HEK293 (cell line): Measurements from ENCODE around the gene CIC.

Experiments
- GLI2 ChIP-seq: fragments of 450-650 bp; formaldehyde crosslinking; IDR thresholded peaks from 2 replicates; pipeline ENCODE4; 2017; ENCODE audit warnings: missing biosample characterization, missing genetic modification characterization, low read depth, borderline replicate concordance
- GLIS2 ChIP-seq: fragments of 450-650 bp; formaldehyde crosslinking; IDR thresholded peaks from 2 replicates; pipeline ENCODE4 v1.5.1; 2016; ENCODE audit warnings: missing biosample characterization, missing genetic modification characterization
- WT1 ChIP-seq: fragments of 450-650 bp; formaldehyde crosslinking; IDR thresholded peaks from 2 replicates; pipeline ENCODE4 v1.5.1; 2016; ENCODE audit warnings: missing biosample characterization, missing genetic modification characterization
- ZBTB11 ChIP-seq: fragments of 450-650 bp; formaldehyde crosslinking; conservative IDR thresholded peaks from 2 replicates; pipeline ENCODE4 v1.5.1; 2016; ENCODE audit warnings: low read depth, missing biosample characterization, missing genetic modification characterization
- ZBTB21 ChIP-seq: fragments of 450-650 bp; formaldehyde crosslinking; IDR thresholded peaks from 2 replicates; pipeline ENCODE4 v1.5.1; 2017; ENCODE audit warnings: missing biosample characterization, missing genetic modification characterization
- ZBTB44 ChIP-seq: fragments of 450-650 bp; IDR thresholded peaks from 2 replicates; pipeline ENCODE4 v1.5.1; 2018; ENCODE audit warnings: missing biosample characterization, mild to moderate bottlenecking, missing genetic modification characterization
- ZBTB7A ChIP-seq: fragments of 450-650 bp; formaldehyde crosslinking; IDR thresholded peaks from 2 replicates; pipeline ENCODE4 v1.5.1; 2016; ENCODE audit warnings: low read depth, missing biosample characterization, missing genetic modification characterization
- ZNF138 ChIP-seq: fragments of 450-650 bp; formaldehyde crosslinking; IDR thresholded peaks from 2 replicates; pipeline ENCODE4 v1.5.1; 2016; ENCODE audit warnings: missing biosample characterization, missing genetic modification characterization, borderline replicate concordance
- ZNF24 ChIP-seq: fragments of 450-650 bp; formaldehyde crosslinking; IDR thresholded peaks from 2 replicates; pipeline ENCODE4 v1.5.1; 2016; ENCODE audit warnings: missing biosample characterization, missing genetic modification characterization
- ZNF266 ChIP-seq: fragments of 450-650 bp; formaldehyde crosslinking; IDR thresholded peaks from 2 replicates; pipeline ENCODE4 v1.5.1; 2016; ENCODE audit warnings: missing biosample characterization, missing genetic modification characterization, low read depth
- ZNF335 ChIP-seq: fragments of 450-650 bp; formaldehyde crosslinking; conservative IDR thresholded peaks from 2 replicates; pipeline ENCODE4 v1.5.1; 2016; ENCODE audit warnings: missing biosample characterization, missing genetic modification characterization
- ZNF354C ChIP-seq: fragments of 450-650 bp; formaldehyde crosslinking; IDR thresholded peaks from 2 replicates; pipeline ENCODE4 v1.5.1; 2016; ENCODE audit warnings: missing biosample characterization, missing genetic modification characterization, low read depth, borderline replicate concordance
- ZNF394 ChIP-seq: fragments of 450-650 bp; formaldehyde crosslinking; IDR thresholded peaks from 2 replicates; pipeline ENCODE4 v1.5.1; 2016; ENCODE audit warnings: missing biosample characterization, missing genetic modification characterization, mild to moderate bottlenecking, moderate library complexity, borderline replicate concordance
- ZNF423 ChIP-seq: fragments of 450-650 bp; formaldehyde crosslinking; IDR thresholded peaks from 2 replicates; pipeline ENCODE4 v1.5.1; 2016; ENCODE audit warnings: missing biosample characterization, missing genetic modification characterization
- ZNF518A ChIP-seq: fragments of 450-650 bp; formaldehyde crosslinking; conservative IDR thresholded peaks from 2 replicates; pipeline ENCODE4 v1.5.1; 2016; ENCODE audit warnings: low read depth, missing biosample characterization, missing genetic modification characterization
- ZNF521 ChIP-seq: fragments of 450-650 bp; formaldehyde crosslinking; IDR thresholded peaks from 2 replicates; pipeline ENCODE4 v1.5.1; 2017; ENCODE audit warnings: missing biosample characterization, mild to moderate bottlenecking, missing genetic modification characterization
- ZNF664 ChIP-seq: fragments of 450-650 bp; formaldehyde crosslinking; IDR thresholded peaks from 2 replicates; pipeline ENCODE4 v1.5.1; 2016; ENCODE audit warnings: missing biosample characterization, missing genetic modification characterization
- ZNF692 ChIP-seq: fragments of 450-650 bp; formaldehyde crosslinking; IDR thresholded peaks from 2 replicates; pipeline ENCODE4 v1.5.1; 2016; ENCODE audit warnings: missing biosample characterization, missing genetic modification characterization
- ZNF830 ChIP-seq: fragments of 450-650 bp; IDR thresholded peaks from 2 replicates; pipeline ENCODE4 v1.5.0; 2018; ENCODE audit warnings: missing biosample characterization, missing genetic modification characterization, low read depth, mild to moderate bottlenecking, moderate library complexity
- ZNF843 ChIP-seq: fragments of 450-650 bp; formaldehyde crosslinking; IDR thresholded peaks from 2 replicates; pipeline ENCODE4 v1.5.1; 2016; ENCODE audit warnings: missing biosample characterization, missing genetic modification characterization
- ZSCAN16 ChIP-seq: fragments of 450-650 bp; formaldehyde crosslinking; IDR thresholded peaks from 2 replicates; pipeline ENCODE4 v1.5.1; 2016; ENCODE audit warnings: missing biosample characterization, missing genetic modification characterization
- ZSCAN30 ChIP-seq: fragments of 450-650 bp; IDR thresholded peaks from 2 replicates; pipeline ENCODE4 v1.5.1; 2018; ENCODE audit warnings: missing biosample characterization, mild to moderate bottlenecking, missing genetic modification characterization, moderate library complexity
- TF ChIP-seq, protein P1 (sequence below): fragments of 450-650 bp; formaldehyde crosslinking; IDR thresholded peaks from 2 replicates; pipeline ENCODE4 v1.5.1; 2016; ENCODE audit warnings: missing biosample characterization, missing genetic modification characterization, borderline replicate concordance

The CIC gene

DNA sequence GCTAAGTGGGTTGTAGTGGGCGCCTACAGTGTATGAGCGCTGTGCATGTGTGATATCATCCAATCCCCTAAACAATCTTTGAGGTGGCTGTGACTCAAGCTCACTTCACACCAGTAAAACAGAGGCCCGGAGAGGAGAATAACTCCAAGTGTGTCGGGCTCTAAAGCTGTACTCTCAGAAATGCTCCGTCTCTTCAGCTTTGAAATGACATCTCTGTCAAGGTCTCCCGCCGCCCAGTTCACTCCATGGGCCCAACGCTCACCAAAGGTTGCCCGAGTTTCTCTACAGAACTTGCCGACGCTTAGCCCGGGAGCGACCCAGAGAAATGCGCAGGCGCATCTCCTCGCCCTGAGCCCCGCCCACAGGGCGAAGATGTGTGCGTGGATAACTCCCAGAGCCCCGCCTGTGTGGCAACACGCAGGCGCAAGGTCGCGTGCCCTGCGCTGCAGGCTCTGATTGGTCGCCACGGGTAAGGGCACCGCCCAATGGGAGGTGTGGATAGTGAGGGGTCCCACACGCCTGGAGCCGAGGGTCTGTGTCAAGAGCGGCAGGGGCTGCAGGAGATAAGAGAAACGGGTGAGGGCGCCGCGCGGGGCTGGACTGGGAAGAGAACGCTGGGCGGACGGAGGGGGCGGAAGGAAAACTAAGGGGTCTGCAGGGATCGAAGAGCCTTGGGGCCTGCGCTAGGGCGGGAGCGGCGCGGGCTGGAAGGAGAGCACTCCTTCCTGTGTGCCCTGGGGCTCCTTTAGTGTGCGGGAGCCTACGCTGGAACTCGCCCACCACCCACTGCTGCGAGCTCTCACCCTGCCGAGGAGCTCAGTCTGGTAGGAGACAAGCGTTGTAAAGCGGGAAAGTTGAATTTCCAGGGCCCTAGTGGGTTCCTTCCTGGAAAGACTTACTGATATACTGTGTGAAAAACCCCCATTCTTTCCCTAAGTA lies 49.0 kb upstream of the CIC start, which contains the start of gene ZNF526 (continued):
- no peak for TF ChIP-seq GLI2 (tag by site-specific recombination)
- no peak for TF ChIP-seq ZNF830
- peak; percentile 64; the same call in 1 of the 2 replicates for TF ChIP-seq ZBTB21
- no peak for TF ChIP-seq ZNF521 (tag by site-specific recombination)
- TF ChIP-seq ZNF24 (tag by site-specific recombination): no peak
- TF ChIP-seq ZSCAN16 (tag by site-specific recombination): no peak
- peak; percentile 56; the same call in 1 of the 2 replicates for TF ChIP-seq ZNF843 (tag by site-specific recombination)
- TF ChIP-seq ZSCAN30 (tag by site-specific recombination): peak; percentile 54
- TF ChIP-seq, protein P1, sequence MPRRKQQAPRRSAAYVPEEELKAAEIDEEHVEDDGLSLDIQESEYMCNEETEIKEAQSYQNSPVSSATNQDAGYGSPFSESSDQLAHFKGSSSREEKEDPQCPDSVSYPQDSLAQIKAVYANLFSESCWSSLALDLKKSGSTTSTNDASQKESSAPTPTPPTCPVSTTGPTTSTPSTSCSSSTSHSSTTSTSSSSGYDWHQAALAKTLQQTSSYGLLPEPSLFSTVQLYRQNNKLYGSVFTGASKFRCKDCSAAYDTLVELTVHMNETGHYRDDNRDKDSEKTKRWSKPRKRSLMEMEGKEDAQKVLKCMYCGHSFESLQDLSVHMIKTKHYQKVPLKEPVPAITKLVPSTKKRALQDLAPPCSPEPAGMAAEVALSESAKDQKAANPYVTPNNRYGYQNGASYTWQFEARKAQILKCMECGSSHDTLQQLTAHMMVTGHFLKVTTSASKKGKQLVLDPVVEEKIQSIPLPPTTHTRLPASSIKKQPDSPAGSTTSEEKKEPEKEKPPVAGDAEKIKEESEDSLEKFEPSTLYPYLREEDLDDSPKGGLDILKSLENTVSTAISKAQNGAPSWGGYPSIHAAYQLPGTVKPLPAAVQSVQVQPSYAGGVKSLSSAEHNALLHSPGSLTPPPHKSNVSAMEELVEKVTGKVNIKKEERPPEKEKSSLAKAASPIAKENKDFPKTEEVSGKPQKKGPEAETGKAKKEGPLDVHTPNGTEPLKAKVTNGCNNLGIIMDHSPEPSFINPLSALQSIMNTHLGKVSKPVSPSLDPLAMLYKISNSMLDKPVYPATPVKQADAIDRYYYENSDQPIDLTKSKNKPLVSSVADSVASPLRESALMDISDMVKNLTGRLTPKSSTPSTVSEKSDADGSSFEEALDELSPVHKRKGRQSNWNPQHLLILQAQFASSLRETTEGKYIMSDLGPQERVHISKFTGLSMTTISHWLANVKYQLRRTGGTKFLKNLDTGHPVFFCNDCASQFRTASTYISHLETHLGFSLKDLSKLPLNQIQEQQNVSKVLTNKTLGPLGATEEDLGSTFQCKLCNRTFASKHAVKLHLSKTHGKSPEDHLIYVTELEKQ (tag by site-specific recombination): no peak
- TF ChIP-seq ZNF354C (tag by site-specific recombination): no peak
- TF ChIP-seq ZNF518A (tag by site-specific recombination): no peak
- peak; percentile 93 for TF ChIP-seq GLIS2 (tag by site-specific recombination)
- no peak for TF ChIP-seq ZNF394 (tag by site-specific recombination)
- peak; percentile 99 for TF ChIP-seq ZBTB7A (tag by site-specific recombination)
- peak; percentile 92 for TF ChIP-seq ZNF335 (tag by site-specific recombination)
- no peak for TF ChIP-seq ZNF664 (tag by site-specific recombination)
- no peak for TF ChIP-seq ZNF138 (tag by site-specific recombination)
- TF ChIP-seq ZBTB11 (tag by site-specific recombination): peak; percentile 78
- TF ChIP-seq ZNF266 (tag by site-specific recombination): no peak
- TF ChIP-seq WT1 (tag by site-specific recombination): peak; percentile 39; the same call in 1 of the 2 replicates
- TF ChIP-seq ZNF423: no peak
- peak; percentile 98 for TF ChIP-seq ZNF692
- no peak for TF ChIP-seq ZBTB44 (tag by site-specific recombination)
